HUES64 (cell line): ENCODE measurements around the gene BCKDK.
"Not testable (repeated sequence)": the region's sequence is repeated elsewhere in the genome, so short reads cannot be mapped to it uniquely, and the experiment has no call there.

Source experiments
- H3K27ac ChIP-seq: 2 replicates; pipeline ENCODE4 v1.7.0; 2013; ENCODE audit warnings: low read depth, low read length, inconsistent platforms
- H3K27me3 ChIP-seq: 2 replicates; pipeline ENCODE4 v1.6.1; 2013; ENCODE audit warnings: mild to moderate bottlenecking, low read length; ENCODE audit not compliant: insufficient read depth
- H3K36me3 ChIP-seq: 2 replicates; pipeline ENCODE4 v1.6.1; 2013; ENCODE audit warnings: mild to moderate bottlenecking, low read length; ENCODE audit not compliant: insufficient read depth
- H3K4me1 ChIP-seq: 2 replicates; pipeline ENCODE4 v1.6.1; 2013; ENCODE audit warnings: mild to moderate bottlenecking, low read length, moderate library complexity; ENCODE audit not compliant: insufficient read depth
- H3K4me3 ChIP-seq: 2 replicates; pipeline ENCODE4 v1.5.1; 2013; ENCODE audit warnings: mild to moderate bottlenecking, low read length, moderate library complexity
- H3K9ac ChIP-seq: 2 replicates; pipeline ENCODE4 v1.6.1; 2013; ENCODE audit warnings: mild to moderate bottlenecking, low read depth, low read length
- H3K9me3 ChIP-seq: 2 replicates; pipeline ENCODE4 v1.6.1; 2013; ENCODE audit warnings: low read depth, low read length; ENCODE audit not compliant: insufficient read depth
- WGBS: fragments of 150-250, 120-280 bp; methylation state at CpG from one replicate; pipeline ENCODE4 v1.1.7; 2013; ENCODE audit warnings: missing lambda C conversion rate; 5-methylcytosine and 5-hydroxymethylcytosine counted together

BCKDK gene

DNA sequence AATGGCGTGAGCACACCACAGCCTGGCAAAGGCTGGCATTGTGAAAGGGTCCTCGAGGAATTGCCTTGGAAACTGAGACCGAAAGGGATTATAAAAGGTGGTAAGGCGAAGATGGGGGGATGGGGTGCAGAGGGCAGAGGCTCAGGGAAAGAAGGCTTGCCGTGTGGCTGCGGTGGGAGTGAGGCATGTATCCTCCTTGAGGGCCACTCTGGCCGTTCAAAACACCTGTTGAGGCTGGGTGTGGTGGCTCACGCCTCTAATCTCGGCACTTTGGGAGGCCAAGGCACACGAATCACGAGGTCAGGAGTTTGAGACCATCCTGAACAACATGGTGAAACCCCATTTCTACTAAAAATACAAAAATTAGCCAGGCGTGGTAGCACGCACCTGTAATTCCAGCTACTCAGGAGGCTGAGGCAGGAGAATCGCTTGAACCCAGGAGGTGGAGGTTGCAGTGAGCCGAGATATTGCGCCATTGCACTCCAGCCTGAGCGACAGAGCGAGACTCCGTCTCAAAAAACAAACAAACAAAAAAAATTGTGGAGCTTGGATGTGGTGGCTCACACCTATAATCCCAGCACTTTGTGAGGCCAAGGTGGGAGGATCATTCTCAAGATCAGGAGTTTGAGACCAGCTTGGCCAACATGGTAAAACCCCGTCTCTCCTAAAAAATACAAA, 28.8 kb downstream of the BCKDK start:
- not testable (repeated sequence) for H3K36me3 ChIP-seq, H3K27me3 ChIP-seq, H3K4me3 ChIP-seq, H3K27ac ChIP-seq, H3K9me3 ChIP-seq, H3K9ac ChIP-seq
- peaks cover 40% of the 10 kb centered on the region for H3K4me1 ChIP-seq
- WGBS: 94% methylated on average over 20 of the region's 20 CpGs

DNA sequence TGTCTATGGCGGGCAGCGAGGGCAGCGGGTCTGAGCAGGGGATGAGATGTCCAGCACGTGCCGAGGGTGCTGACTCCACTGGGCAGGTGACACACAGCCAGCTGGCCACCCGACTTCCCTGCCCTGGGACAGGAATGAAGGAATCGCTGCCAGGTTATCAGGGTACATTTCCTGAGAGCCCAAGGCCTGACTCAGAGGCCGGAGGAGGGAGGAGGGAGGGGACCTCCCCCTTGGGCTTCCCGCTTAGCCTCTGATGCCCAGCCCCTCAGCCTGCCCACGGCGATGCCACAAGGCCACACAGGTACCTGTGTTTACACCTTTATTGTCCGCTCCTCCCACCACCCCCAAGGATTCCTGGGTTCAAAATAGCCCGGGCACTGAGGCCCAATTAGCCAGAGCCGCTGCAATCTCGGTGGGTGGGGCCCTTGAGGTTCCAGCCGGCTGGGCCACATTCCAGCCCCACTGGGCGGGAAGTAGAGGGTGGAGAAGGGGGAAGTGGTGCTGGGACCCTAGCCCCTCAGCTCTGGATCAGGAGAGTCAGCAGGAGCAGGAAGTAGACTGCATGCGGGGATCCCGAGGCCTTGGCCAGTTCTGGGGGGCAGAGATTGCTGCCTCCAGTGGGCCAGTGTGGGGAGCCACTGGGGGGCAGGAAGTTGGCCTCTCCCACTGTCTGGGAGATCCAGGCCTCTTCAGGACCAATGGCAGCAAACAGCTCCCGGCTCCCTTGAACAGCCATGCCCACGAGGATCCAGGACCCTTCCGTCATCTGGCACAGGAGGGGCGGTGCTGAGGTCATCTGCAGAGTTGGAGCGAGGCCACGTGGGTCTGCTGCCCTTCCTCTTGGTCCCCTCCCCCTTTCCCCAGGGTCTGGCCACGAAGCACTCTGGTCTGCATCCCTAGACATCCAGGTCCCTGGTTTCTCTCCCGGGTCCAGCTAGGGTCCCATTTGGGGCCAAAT, 30.7 kb downstream of the BCKDK start:
- H3K27me3 ChIP-seq: peaks cover 14% of the 10 kb centered on the region
- peak overlapping the region; percentile 32; the same call in 1 of the 2 replicates for H3K9ac ChIP-seq
- peaks cover 33% of the 10 kb centered on the region for H3K4me1 ChIP-seq
- no peak overlapping the region for H3K4me3 ChIP-seq
- H3K36me3 ChIP-seq: no peaks in the 10 kb centered on the region
- no peaks in the 10 kb centered on the region for H3K9me3 ChIP-seq
- WGBS: 58% methylated on average over 27 of the region's 27 CpGs
- peak overlapping the region; percentile 51 for H3K27ac ChIP-seq

DNA sequence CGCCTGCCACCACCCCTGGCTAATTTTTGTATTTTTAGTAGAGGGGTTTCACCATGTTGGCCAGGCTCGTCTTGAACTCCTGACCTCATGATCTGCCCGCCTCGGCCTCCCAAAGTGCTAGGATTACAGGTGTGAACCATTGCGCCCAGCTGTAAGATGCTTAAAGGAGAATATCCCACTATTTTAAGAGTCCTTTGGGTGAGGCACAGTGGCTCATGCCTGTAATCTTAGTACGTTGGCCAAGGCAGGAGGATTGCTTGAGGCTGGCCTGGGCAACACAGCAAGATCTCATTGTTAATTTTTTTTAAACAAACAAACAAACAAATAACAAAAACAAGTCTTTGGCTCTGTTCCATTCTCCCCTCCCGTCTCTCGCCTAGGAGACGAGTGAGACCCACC, 32.9 kb downstream of the BCKDK start:
- not testable (repeated sequence) for H3K4me3 ChIP-seq, H3K36me3 ChIP-seq, H3K9ac ChIP-seq, H3K9me3 ChIP-seq
- peak overlapping the region; percentile 66; the same call in 1 of the 2 replicates for H3K27ac ChIP-seq
- H3K27me3 ChIP-seq: peaks cover 20% of the 10 kb centered on the region
- H3K4me1 ChIP-seq: peaks cover 25% of the 10 kb centered on the region
- 93% methylated on average over 9 of the region's 9 CpGs for WGBS

DNA sequence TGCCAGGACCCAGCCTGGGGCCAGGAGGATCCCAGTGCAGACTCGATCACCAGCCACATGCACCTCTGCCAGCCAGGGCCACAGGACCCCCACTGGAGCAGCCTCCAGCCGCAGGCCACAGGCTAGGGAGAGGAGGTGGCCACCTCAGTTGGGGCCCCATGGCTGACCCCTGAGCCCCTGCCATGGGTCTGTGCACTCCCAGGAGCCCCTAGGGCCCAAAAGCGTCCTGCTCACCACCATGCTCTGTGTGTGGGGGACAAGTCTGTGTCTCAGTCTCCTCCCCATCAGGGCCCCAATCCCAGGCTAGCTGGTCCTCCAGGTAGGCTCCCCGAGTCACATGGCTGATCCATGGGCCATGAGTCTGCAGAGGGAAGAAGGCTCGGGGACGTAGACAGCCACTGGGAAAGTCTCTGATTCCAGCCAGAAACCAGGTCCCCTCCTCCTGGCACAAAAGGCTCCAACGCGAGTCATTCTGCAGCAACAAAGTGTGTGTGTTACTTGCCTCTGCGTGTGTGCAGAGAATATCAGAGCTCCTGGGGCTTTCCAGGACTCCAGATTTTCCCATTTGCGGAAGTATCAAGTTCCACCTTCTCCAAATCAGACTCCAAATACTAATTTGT, 33.4 kb downstream of the BCKDK start:
- 50% methylated on average over 10 of the region's 10 CpGs for WGBS
- peak overlapping the region; percentile 66; the same call in 1 of the 2 replicates for H3K27ac ChIP-seq
- no peaks in the 10 kb centered on the region for H3K36me3 ChIP-seq
- H3K4me1 ChIP-seq: peaks cover 25% of the 10 kb centered on the region
- H3K27me3 ChIP-seq: peaks cover 25% of the 10 kb centered on the region
- H3K4me3 ChIP-seq: peak overlapping the region; percentile 48
- H3K9ac ChIP-seq: peak overlapping the region; percentile 57; the same call in 1 of the 2 replicates
- no peaks in the 10 kb centered on the region for H3K9me3 ChIP-seq

DNA sequence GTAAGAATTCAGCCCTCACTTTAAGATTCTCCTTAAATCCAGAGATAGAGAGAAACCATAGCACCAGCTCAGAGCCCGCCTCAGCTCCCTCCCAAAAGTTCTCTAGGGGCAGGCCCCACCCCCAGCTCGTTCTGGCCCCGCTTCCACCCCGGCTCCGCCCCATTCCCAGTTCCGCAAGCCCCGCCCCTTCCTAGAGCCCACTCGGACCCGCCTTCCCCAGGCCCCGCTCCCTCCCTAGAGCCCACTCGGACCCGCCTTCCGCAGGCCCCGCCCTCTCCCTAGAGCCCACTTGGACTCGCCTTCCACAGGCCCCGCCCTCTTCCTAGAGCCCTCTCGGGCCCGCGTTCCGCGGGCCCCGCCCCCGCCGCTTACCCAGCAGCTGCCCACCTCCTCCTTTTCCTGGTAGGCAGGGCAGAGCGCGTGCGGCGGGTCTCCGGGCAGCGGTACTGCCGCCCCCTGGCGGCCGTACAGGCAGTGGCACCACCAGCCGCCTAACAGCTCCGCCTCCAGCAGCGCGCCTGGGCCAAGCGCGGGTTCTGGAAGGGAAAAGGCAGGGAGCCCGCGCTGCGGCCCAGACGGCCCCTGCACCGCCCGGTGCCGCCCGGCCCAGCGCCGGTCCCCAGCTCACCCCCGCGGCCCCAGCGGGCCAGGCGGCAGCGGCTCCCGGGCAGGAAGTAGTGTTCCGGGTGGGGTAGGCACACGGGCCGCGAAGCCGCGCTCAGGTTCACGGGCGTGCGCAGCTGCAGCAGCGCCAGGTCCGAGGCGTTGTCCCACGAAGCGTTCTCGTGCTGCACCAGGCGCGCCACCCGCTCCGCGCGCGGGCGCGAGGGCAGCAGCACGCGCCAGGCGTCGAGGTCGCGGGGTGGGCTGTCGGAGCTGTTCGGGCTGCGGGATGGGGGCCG, 34.2 kb downstream of the BCKDK start:
- Histone ChIP-seq H3K4me1 (peaks cover 25% of the 10 kb centered on the region), H3K9ac (peak overlapping the region; percentile 71), H3K4me3 (peak overlapping the region; percentile 53), H3K36me3 (no peaks in the 10 kb centered on the region), H3K27ac (peak overlapping the region; percentile 66; the same call in 1 of the 2 replicates), H3K9me3 (no peaks in the 10 kb centered on the region), H3K27me3 (peaks cover 32% of the 10 kb centered on the region)
- WGBS: 17% methylated on average over 89 of the region's 89 CpGs

GRCh38 chr16:31143011-31143693, 35.0 kb downstream of the BCKDK start:
- Histone ChIP-seq H3K4me3 (peak overlapping the region; percentile 53), H3K9ac (no peak overlapping the region), H3K27ac (no peak overlapping the region), H3K9me3 (no peaks in the 10 kb centered on the region), H3K27me3 (peaks cover 40% of the 10 kb centered on the region), H3K36me3 (no peaks in the 10 kb centered on the region), H3K4me1 (peaks cover 23% of the 10 kb centered on the region)
- 84% methylated on average over 19 of the region's 22 CpGs for WGBS

DNA sequence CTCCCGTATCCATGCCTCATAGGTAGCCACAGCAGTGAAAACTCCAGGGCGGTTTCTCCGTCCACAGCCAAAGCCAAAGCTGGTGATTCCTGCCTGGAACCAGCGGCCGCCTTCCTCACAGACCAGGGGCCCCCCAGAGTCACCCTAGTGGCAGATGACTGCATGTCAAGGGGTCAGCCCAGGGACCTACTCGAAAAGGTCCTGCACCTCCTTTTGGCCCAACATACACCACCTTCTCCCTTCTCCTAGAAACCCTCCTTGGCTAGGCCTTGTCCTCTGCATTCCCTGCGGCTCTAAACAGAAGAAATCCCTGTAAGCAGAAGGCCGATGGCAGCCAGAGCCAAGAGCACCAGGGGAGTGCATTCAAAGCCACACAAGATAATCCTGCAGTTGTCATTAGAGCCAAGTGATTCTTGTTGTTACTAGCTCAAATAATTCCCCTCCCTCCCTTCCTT, 35.5 kb downstream of the BCKDK start:
- no peak overlapping the region for H3K9ac ChIP-seq
- peaks cover 46% of the 10 kb centered on the region for H3K27me3 ChIP-seq
- H3K27ac ChIP-seq: no peak overlapping the region
- H3K4me3 ChIP-seq: no peak overlapping the region
- 87% methylated on average over 8 of the region's 8 CpGs for WGBS
- peaks cover 18% of the 10 kb centered on the region for H3K4me1 ChIP-seq
- no peaks in the 10 kb centered on the region for H3K36me3 ChIP-seq
- no peaks in the 10 kb centered on the region for H3K9me3 ChIP-seq

DNA sequence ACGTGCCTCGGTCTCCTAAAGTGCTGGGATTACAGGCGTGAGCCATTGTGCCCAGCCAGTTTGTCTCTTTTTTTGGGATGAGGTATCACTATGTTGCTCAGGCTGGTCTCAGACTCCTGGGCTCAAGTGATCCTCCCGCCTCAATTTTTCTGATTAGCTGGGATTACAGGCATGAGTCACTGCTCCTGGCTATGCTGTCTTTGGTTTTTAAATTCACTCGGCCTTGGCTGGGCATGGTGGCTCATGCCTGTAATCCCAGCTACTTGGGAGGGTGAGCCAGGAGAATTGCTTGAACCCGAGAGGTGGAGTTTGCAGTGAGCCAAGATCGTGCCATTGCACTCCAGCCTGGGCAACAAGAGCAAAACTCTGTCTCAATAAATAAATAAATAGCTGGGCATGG, 36.2 kb downstream of the BCKDK start:
- not testable (repeated sequence) for H3K9me3 ChIP-seq, H3K4me3 ChIP-seq, H3K36me3 ChIP-seq, H3K27ac ChIP-seq, H3K9ac ChIP-seq
- peaks cover 46% of the 10 kb centered on the region for H3K27me3 ChIP-seq
- 92% methylated on average over 7 of the region's 7 CpGs for WGBS
- peaks cover 12% of the 10 kb centered on the region for H3K4me1 ChIP-seq

DNA sequence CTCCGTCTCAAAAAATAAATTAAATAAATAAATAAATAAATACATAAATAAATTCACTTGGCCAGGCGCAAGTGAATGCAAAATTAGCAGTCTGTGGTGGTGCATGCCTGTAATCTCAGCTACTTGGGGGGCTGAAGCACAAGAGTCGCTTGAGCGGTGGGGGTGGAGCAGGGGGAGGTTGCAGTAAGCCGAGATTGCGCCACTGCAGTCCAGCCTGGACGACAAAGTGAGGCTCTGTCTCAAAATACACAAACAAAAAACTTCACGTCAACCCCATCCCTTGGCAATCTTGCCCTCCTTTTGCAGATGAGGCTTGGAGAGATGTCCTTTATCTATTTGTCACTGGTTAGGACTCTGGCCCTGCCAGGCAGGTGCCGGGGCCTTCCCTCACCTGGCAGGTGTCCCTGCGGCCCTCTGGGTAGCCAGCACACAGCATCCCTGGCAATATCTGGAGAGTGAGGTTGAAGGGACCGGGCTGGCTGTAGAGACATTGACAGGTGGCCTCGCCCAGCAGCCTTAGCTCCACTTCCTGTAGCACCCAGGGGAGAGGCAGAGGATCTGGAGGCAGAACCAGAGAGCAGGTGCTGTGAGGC, 37.3 kb downstream of the BCKDK start:
- Histone ChIP-seq H3K4me1 (peaks cover 14% of the 10 kb centered on the region), H3K27ac (no peak overlapping the region), H3K4me3 (no peak overlapping the region), H3K27me3 (peaks cover 46% of the 10 kb centered on the region), H3K9ac (no peak overlapping the region), H3K9me3 (no peaks in the 10 kb centered on the region), H3K36me3 (no peaks in the 10 kb centered on the region)
- 92% methylated on average over 11 of the region's 12 CpGs for WGBS
